HCT116 (cell line): ENCODE results near the gene ARFGEF3.

Experiments used
- CEBPB ChIP-seq: IDR thresholded peaks from 2 replicates; pipeline ENCODE4 v1.6.1; 2012; ENCODE audit warnings: low read depth
- CTCF ChIP-seq, 3 experiments: fragments of 200-600 bp in 1 of 3; sonication (generic) in 1 of 3; IDR thresholded peaks in 2 of 3; conservative IDR thresholded peaks in 1 of 3; 2 replicates each; pipeline ENCODE4 v1.5.1; 2012 to 2017; ENCODE audit warnings: low read depth in 2 of 3, low read length in 2 of 3, antibody characterized with exemption in 1 of 3, borderline replicate concordance in 1 of 3, control low read depth in 1 of 3, mild to moderate bottlenecking in 1 of 3, mixed read lengths in 1 of 3, mixed run types in 1 of 3, moderate library complexity in 1 of 3; ENCODE audit not compliant: insufficient read depth in 1 of 3
- EGR1 ChIP-seq: IDR thresholded peaks from 2 replicates; pipeline ENCODE4 v1.6.1; 2012; ENCODE audit warnings: low read depth
- EZH2 ChIP-seq: fragments of 200-600 bp; sonication (generic); IDR thresholded peaks from 2 replicates; pipeline ENCODE4 v1.6.1; 2017; ENCODE audit warnings: antibody characterized with exemption, mixed run types
- POLR2A ChIP-seq: IDR thresholded peaks from 2 replicates; pipeline ENCODE4 v1.7.0; 2011; ENCODE audit warnings: borderline replicate concordance; ENCODE audit not compliant: insufficient read depth, insufficient read length; ENCODE audit errors: extremely low read depth
- REST ChIP-seq: IDR thresholded peaks from 2 replicates; pipeline ENCODE4 v1.6.1; 2012; ENCODE audit warnings: low read depth
- SP1 ChIP-seq: IDR thresholded peaks from 2 replicates; pipeline ENCODE4 v1.6.1; 2012; ENCODE audit warnings: low read depth
- TCF7L2 ChIP-seq: IDR thresholded peaks from 2 replicates; pipeline ENCODE4 v1.7.0; 2011; ENCODE audit warnings: borderline replicate concordance, inconsistent platforms; ENCODE audit not compliant: insufficient read depth, insufficient read length; ENCODE audit errors: extremely low read depth

- no peak for TF ChIP-seq CTCF (IDR thresholded peaks at IDR 0.05 in 2 of 3, conservative IDR thresholded peaks at IDR 0.05 in 1 of 3; ENCODE audit: borderline replicate concordance in 1 of 3, insufficient read depth in 1 of 3, low read depth in 2 of 3, low read length in 2 of 3)
- TF ChIP-seq EZH2 = no peak
- TF ChIP-seq REST = no peak
- no peak for TF ChIP-seq SP1
- no peak for TF ChIP-seq POLR2A
- TF ChIP-seq TCF7L2 = no peak
- TF ChIP-seq CEBPB = no peak
- no peak for TF ChIP-seq EGR1
These were observed 44.3 kb upstream of the ARFGEF3 start for GRCh38 chr6:138117376-138117914.
